Endodermal cell (in vitro differentiated cells): ENCODE results near the gene SLC41A2. TPM values are rescaled to one million over a fixed set of nuclear protein-coding genes. Genes with fewer than 3 reads are reported as not detected.

Experiments
- DNase-seq: peaks from one replicate; pipeline ENCODE4 v3.0.0-alpha.2; 2017
- H3K27ac ChIP-seq: 2 replicates; pipeline ENCODE4 v1.5.1; 2013; ENCODE audit warnings: mild to moderate bottlenecking, low read depth, low read length, moderate library complexity
- H3K27me3 ChIP-seq: 2 replicates; pipeline ENCODE4 v1.6.1; 2013; ENCODE audit warnings: mild to moderate bottlenecking, low read length, moderate library complexity; ENCODE audit not compliant: insufficient read depth, control insufficient read depth, poor library complexity, severe bottlenecking
- H3K36me3 ChIP-seq: 2 replicates; pipeline ENCODE4 v1.7.0; 2013; ENCODE audit warnings: mild to moderate bottlenecking, low read length, moderate library complexity; ENCODE audit not compliant: control insufficient read depth, insufficient read depth
- H3K4me1 ChIP-seq: one replicate; pipeline ENCODE4 v1.7.0; 2013; ENCODE audit warnings: low read length; ENCODE audit not compliant: control insufficient read depth, insufficient read depth
- H3K4me3 ChIP-seq: 2 replicates; pipeline ENCODE4 v1.5.1; 2013; ENCODE audit warnings: mild to moderate bottlenecking, low read length, moderate library complexity
- H3K9ac ChIP-seq: 2 replicates; pipeline ENCODE4 v1.6.1; 2013; ENCODE audit warnings: mild to moderate bottlenecking, low read length, moderate library complexity; ENCODE audit not compliant: poor library complexity, severe bottlenecking; ENCODE audit errors: extremely low read depth
- H3K9me3 ChIP-seq: 2 replicates; pipeline ENCODE4 v1.6.1; 2013; ENCODE audit warnings: mild to moderate bottlenecking, low read length, moderate library complexity; ENCODE audit not compliant: control insufficient read depth
- H3K27ac Mint-ChIP-seq: 2 replicates; pipeline ENCODE4 v1.8.0; 2020; ENCODE audit warnings: mixed read lengths
- H3K27me3 Mint-ChIP-seq: 2 replicates; pipeline ENCODE4 v1.8.0; 2021; ENCODE audit warnings: mild to moderate bottlenecking, mixed read lengths; ENCODE audit not compliant: insufficient read depth
- H3K36me3 Mint-ChIP-seq: 2 replicates; pipeline ENCODE4 v1.8.0; 2020; ENCODE audit warnings: low read depth, mixed read lengths
- H3K4me1 Mint-ChIP-seq: 2 replicates; pipeline ENCODE4 v1.8.0; 2020; ENCODE audit warnings: mixed read lengths
- H3K4me3 Mint-ChIP-seq: 2 replicates; pipeline ENCODE4 v1.8.0; 2020; ENCODE audit warnings: mild to moderate bottlenecking, moderate library complexity, mixed read lengths
- H3K9me3 Mint-ChIP-seq: 2 replicates; pipeline ENCODE4 v1.8.0; 2020; ENCODE audit warnings: mild to moderate bottlenecking, mixed read lengths
- CTCF ChIP-seq: fragments of 200-600 bp; sonication (generic); conservative IDR thresholded peaks from 2 replicates; pipeline ENCODE4 v1.5.0; 2021; ENCODE audit warnings: antibody characterized with exemption, mild to moderate bottlenecking
- WGBS, 2 experiments: methylation state at CpG; one replicate each; pipeline versions ENCODE4 v1.1.5 to v1.1.7; 2013; ENCODE audit warnings: missing lambda C conversion rate in 2 of 2, mixed read lengths in 1 of 2; ENCODE audit not compliant: insufficient coverage in 1 of 2, insufficient read length in 1 of 2; 5-methylcytosine and 5-hydroxymethylcytosine counted together
- total RNA-seq, 2 donors: library from RNA; stranded (reverse); fragmentation: NEBNext Ultra II Directional in 1 of 2; extraction: Animal tissue kit (Norgen Biotek cat#: 25700) in 1 of 2; gene quantifications; 2 replicates in 1 of 2; 3 replicates in 1 of 2; pipeline ENCODE4 v1.2.1, GENCODE V29; 2021

Gene SLC41A2
- total RNA-seq, 2 donors from 2014 or later = 1.9 to 2.3 TPM

- H3K27ac ChIP-seq = no peak overlapping the region
- no peaks in the 10 kb centered on the region for H3K9me3 ChIP-seq
- Mint-ChIP-seq H3K4me1 (peaks cover 8% of the 10 kb centered on the region), H3K4me3 (no peak overlapping the region), H3K9me3 (no peaks in the 10 kb centered on the region), H3K36me3 (peaks cover 70% of the 10 kb centered on the region), H3K27me3 (no peaks in the 10 kb centered on the region), H3K27ac (no peak overlapping the region)
- H3K36me3 ChIP-seq = peaks cover 80% of the 10 kb centered on the region
- no peaks in the 10 kb centered on the region for H3K27me3 ChIP-seq
- H3K9ac ChIP-seq = no peak overlapping the region
- H3K4me3 ChIP-seq = no peak overlapping the region
- H3K4me1 ChIP-seq = no peaks in the 10 kb centered on the region
- DNase-seq = no peak
- TF ChIP-seq CTCF = no peak
- WGBS, 2 experiments = 85 to 88% methylated on average over 2 to 3 of the region's 3 CpGs
Measured at GRCh38 chr12:104991565-104992128, 33.6 kb upstream of the SLC41A2 start.

- Histone ChIP-seq H3K4me1 (no peaks in the 10 kb centered on the region), H3K9ac (no peak overlapping the region), H3K36me3 (peaks cover 74% of the 10 kb centered on the region), H3K27ac (no peak overlapping the region), H3K4me3 (no peak overlapping the region), H3K9me3 (no peaks in the 10 kb centered on the region), H3K27me3 (no peaks in the 10 kb centered on the region)
- no peak overlapping the region for H3K27ac Mint-ChIP-seq
- DNase-seq = no peak
- WGBS, 2 experiments = 97 to 100% methylated on average over 2 to 4 of the region's 4 CpGs
- peaks cover 67% of the 10 kb centered on the region for H3K36me3 Mint-ChIP-seq
- H3K27me3 Mint-ChIP-seq = no peaks in the 10 kb centered on the region
- H3K9me3 Mint-ChIP-seq = no peaks in the 10 kb centered on the region
- TF ChIP-seq CTCF = no peak
- H3K4me1 Mint-ChIP-seq = peaks cover 8% of the 10 kb centered on the region
- no peak overlapping the region for H3K4me3 Mint-ChIP-seq
Measured at GRCh38 chr12:104990950-104991349, 32.9 kb upstream of the SLC41A2 start.

- Mint-ChIP-seq H3K4me3 (peak within 1 kb of the TSS; percentile 75), H3K27me3 (peaks cover 9% of the 10 kb centered on the region), H3K9me3 (no peaks in the 10 kb centered on the region), H3K4me1 (peaks cover 8% of the 10 kb centered on the region), H3K27ac (peak within 1 kb of the TSS; percentile 82), H3K36me3 (peaks cover 25% of the 10 kb centered on the region)
- H3K36me3 ChIP-seq = peaks cover 32% of the 10 kb centered on the region
- no peaks in the 10 kb centered on the region for H3K4me1 ChIP-seq
- WGBS, 2 experiments = 0 to 1% methylated on average over 5 to 58 of the region's 59 CpGs
- no peaks in the 10 kb centered on the region for H3K27me3 ChIP-seq
- peak; percentile 99 for DNase-seq
- no peak within 1 kb of the TSS for H3K27ac ChIP-seq
- H3K4me3 ChIP-seq = peak within 1 kb of the TSS; percentile 98
- no peak for TF ChIP-seq CTCF
- H3K9ac ChIP-seq = peak within 1 kb of the TSS; percentile 53
- H3K9me3 ChIP-seq = no peaks in the 10 kb centered on the region
Measured at GRCh38 chr12:104986022-104986941, 28.2 kb upstream of the SLC41A2 start, which contains the start of gene NOPCHAP1. TSS of gene NOPCHAP1 (plus strand) at chr12:104986316. CDS start at chr12:104986353, 37 bp downstream.
